NK-92 (cell line): ENCODE measurements around the gene FAM193B.
"Not testable (repeated sequence)": the region's sequence is repeated elsewhere in the genome, so short reads cannot be mapped to it uniquely, and the experiment has no call there.

Experiments used
- DNase-seq: peaks from one replicate; lab custom pipeline; 2025; ENCODE audit not compliant: unreplicated experiment; lab: John Stamatoyannopoulos, UW

FAM193B gene

DNA sequence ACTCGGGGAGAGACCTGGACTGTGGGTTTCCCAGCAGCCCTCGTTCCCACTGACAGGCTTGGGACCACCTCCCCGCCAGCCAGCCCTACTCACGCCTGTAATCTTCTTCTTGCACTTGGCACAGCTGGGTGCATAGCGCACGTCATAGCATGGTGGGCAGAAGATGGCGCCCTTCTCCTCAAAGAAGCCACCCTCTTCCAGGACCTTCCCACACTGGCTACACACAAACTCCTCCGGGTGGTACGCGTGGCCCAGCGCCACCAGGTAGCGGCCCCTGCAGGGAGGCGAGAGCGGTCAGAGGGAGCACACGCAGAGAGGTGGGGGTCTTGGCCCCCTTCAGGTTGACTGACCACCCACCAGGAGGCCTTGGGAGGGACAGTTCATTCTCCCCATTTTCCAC is 66.4 kb downstream of the FAM193B start:
- DNase-seq = no peak

DNA sequence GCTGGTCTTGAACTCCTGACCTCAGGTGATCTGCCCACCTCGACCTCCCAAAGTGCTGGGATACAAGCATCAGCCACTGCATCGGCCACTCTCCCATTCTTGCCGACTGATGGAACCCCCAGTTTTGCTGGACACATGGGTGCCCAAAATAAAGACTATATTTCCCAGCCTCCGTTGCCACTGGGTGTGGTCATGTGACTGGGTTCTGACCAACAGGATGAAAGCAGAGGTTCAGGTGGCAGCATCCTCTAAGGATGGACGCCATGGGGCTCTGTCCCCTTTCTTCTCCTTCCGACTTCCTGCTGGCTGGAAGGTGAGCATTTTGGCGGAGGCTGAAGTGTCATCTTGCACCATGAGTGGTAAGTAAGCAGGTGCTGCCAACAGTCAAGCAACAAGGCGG is 67.2 kb downstream of the FAM193B start:
- DNase-seq = no peak

DNA sequence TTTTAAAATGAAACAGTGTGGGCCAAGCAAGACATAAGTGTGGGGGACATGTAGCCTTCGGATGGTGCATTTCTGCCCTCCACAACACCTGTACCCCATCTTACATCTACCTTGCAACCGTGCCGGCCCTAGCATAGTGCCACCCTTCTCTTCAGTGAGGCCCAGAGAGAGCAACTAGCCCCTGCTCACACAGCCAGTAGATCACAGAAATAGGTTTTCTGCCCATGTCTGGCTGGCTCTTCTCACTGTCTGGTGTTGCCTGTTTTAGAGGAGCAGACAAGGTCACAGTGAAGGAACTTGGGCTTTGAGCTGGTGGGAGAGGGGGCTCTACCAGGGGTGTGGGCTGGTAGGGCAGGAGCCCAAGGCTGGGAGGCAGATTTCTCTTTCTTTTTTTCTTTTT is 68.1 kb downstream of the FAM193B start:
- no peak for DNase-seq

DNA sequence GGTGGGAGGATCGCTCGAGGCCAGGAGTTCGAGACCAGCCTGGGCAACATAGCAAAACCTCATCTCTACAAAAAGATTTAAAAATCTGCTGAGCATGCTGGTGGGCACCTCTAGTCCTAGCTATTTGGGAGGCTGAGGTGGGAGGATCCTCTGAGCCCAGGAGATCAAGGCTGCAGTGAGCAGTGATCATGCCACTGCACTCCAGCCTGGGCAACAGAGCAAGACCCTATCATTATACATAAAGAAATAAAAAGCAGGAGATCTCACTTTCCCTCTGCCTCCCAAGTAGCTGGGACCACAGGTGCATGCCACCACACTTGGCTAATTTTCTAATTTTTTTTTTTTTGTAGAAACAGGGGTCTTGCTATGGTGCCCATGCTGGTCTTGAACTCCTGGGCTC is 68.6 kb downstream of the FAM193B start:
- DNase-seq = not testable (repeated sequence)

DNA sequence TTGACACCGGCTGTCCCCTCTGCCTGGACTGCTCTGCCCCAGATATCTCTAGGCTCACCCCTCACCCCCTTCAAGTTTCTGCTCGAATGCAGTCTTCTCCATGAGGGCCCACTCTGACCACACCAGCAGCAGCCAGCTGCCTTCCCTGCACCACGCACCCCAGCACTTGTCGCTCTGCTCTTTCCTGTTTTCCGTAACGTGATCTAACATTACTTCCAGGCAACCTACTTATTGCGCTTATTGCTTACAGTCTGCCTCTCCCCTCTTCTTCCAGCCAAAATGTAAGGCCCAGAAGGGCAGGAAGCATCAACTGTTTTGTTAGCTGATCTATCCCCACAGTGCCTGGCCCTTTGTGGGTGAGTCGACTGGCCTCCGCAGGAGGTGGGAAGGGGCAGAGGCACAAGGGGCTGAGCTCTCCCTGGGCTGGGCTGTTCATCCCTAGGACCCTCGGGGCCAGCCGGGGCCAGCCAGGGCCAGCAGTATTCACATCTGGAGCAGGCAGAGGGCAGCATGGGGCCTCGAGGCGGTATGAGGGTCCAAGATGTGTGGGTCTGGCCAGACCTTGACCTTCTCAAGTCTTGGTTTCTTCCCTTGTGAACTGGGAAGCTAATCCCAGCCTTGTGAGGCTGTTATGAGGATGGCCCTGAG is 69.3 kb downstream of the FAM193B start:
- no peak for DNase-seq

DNA sequence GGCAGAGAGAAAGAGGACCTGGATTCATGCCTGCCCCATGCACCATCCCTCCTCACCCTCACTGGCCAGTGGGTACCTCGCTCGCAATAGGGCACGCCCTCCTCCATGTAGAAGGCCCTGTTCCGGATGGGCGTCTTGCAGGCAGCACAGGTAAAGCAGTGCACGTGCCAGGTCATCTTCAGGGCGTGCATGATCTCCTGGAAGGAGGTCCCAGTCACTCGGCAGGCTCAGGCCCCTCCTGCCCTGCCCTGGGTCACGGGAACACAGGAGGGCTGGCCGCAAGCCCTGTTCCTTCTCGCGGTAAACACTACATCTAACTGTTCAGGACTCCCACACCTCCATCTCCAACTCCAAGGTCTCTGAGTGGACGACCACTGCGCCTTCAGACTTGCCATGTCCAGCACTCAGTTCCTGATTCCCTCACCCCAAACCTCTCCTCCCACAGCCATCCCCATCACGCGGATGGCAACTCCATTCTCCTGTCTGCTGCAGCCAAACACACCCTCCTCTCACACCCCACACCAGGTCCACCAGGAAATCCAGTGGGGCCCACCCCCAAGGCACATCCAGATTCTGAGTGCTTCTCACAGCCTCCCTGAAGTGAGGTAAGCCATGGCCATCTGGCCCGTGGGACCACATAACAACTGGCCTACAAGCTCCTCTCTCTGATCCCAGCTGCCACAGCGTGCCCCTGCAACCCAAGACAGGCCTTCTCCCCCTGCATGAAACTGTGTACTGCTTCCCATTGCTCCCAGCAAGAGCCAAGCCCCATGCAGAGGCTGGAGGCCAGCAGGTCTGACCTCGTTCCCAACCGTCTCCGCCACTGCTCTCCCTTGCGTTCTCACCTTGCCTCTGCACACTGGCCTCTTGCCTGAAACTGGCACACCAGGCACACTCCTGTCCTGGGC is 70.1 kb downstream of the FAM193B start:
- DNase-seq = no peak

DNA sequence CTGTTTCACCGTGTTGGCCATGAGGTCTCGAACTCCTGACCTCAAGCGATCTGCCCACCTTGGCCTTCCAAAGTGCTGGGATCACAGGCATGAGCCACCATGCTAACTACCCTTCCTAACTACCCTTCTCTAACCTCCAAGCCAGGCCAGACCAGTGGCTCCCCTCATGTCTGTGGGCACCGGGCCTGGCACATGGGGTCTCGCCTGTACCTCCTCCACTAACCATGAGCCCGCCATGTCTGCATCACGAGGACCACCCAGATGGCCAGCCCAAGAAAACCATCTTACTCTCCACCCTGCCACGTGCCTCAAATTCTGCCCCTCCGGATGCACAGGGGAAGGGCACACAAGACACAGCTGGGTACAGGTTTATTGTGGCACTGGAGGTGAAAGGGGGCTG is 71.3 kb downstream of the FAM193B start:
- DNase-seq = no peak

DNA sequence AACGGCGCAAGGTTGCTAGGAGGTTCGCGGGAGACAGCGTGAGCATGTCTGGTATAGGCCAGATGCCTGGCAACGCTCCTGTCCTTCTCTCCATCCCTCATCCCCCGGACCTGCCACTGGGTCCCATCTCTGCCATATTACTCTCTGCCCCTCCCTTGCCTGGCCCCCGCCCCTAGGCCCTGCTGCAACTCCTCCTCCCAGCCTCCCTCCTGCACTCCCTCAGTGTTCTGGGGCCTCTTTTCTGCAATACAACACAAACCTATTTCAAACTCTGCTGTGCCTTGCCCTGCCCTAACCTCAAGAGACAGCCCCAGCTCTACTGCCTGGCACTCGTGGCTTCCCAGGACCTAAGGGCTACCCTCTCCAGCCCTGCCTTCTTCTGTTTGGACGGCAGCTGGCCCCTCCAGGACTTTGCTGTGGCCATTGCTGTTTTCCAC is 72.0 kb downstream of the FAM193B start:
- no peak for DNase-seq

DNA sequence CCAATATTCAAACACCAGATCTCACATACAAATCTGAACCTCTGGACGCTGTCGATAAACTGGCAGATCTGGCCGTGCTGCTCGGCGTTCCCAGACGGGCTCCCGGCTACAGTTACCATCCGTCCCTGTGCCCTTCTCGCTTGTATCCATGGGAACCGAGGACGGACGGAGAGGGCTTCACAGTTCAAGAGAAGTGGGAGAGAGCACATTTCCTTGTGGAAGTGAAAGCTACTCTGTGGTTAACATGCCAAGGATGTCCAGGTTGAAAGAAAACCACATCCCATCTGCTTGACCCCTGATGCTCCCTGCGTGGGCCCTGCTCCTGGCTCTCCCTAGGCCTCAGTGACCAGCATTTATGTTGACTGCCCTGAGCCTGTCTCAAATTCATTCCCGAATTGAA is 74.6 kb downstream of the FAM193B start:
- DNase-seq = no peak

DNA sequence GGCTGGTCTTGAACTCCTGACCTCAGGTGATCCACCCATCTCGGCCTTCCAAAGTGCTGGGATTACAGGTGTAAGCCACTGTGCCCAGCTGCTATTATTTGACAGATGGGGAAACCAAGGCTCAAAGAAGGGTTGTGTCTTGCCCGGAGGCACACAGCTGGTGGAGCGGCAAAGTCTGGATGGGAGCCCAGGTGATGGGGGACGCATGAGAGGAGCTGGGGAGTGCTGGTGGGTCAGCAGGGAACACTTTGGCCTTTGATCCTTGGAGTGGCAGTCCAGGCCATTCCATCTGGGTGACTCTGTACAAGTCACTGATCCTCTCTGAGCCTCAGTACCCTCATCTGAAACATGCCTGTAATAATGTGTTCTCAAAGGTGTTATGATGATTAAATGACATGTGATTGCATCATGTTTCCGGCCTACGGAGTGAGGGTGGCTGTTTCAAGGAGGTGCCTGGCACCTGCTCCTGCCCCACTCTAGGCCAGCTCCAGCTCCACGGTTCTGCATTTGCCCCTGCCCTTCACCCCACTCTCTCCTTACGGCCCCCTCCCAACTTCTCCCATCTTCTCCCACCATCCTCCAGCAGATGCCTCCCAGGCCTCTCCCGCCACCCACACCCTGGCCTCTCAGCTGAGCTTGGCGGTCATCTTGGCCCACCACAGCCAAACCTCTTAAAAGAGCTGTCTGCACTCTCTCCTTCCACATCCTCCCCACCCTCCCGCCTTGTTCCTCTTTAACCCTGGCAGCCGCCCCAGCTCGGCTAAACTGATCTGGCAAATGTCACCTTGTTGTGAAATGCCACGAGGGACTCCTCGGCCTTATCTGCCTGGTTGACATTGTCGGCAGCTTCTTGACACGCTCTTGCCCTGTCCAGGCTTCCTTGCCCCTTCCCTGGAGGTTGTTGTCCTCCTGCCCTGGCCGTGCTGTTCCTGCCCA is 75.4 kb downstream of the FAM193B start:
- DNase-seq = no peak

DNA sequence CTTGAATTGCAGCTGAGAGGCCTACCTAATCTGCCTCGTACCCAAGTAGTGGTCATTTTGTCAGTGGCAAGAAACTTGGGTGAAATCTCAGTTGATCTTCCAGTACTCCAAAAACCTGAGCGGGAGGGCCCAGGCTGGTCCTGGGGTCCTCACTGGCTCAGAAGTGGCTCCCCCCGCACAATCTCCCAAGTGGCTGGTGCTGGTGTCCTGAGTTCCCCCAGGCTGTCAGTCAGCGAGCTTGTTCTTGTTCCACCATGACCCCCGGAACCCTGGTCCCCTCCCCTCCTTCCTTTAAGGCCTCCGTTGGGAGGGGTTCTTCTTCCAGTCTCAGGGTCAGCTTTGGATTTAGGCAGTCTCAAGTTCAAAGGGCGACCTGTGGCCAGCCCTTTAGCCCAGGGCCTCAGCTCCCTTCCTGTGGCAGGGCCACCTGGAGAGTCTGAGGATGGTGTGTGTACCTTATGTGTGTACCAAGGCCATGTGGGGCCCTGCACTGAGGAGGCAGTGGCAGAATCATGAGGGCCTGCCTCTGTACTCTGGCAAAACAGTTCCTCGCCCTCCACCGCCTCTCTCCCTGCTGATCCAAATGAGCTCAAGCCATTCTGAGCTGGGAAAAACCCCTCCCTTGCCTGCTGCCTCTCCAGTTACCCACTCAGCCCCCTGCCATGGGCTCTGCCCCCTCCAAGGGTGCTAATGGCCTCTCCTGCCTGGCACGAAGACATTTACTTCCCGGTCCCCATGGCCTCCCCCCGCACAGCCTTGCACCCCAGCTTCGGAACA is 76.5 kb downstream of the FAM193B start:
- no peak for DNase-seq

DNA sequence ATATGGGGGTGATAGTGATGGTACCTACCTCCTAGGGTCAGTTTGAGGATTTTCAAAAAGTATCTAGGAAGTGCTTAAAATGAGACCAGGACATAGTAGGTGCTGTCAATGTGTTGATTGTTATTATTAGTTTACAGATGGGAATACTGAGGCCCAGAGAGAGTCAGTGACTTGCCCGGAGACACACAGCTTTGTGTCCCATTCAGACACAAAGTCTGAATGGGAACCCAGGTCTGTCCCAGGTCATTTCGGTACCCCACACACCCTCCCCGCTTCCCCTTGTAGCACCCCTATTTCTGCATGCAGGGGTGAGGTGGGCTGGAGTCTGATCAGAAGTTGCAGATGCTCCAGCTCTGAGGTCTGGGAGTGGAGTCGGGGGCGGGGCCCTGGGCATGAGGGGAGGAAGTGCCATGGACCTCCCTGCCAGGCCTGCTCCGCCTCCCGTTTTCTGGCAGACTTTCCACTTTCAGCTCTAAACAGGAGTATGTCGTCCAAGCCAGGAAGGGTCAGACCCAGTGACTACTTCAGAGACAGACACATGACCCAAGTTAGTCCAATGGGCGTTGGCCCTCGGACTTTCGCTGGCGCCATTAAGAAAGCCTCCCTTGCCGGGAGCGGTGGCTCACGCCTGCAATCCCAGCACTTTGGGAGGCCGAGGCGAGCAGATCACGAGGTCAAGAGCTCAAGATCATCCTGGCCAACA is 77.7 kb downstream of the FAM193B start:
- DNase-seq = no peak

DNA sequence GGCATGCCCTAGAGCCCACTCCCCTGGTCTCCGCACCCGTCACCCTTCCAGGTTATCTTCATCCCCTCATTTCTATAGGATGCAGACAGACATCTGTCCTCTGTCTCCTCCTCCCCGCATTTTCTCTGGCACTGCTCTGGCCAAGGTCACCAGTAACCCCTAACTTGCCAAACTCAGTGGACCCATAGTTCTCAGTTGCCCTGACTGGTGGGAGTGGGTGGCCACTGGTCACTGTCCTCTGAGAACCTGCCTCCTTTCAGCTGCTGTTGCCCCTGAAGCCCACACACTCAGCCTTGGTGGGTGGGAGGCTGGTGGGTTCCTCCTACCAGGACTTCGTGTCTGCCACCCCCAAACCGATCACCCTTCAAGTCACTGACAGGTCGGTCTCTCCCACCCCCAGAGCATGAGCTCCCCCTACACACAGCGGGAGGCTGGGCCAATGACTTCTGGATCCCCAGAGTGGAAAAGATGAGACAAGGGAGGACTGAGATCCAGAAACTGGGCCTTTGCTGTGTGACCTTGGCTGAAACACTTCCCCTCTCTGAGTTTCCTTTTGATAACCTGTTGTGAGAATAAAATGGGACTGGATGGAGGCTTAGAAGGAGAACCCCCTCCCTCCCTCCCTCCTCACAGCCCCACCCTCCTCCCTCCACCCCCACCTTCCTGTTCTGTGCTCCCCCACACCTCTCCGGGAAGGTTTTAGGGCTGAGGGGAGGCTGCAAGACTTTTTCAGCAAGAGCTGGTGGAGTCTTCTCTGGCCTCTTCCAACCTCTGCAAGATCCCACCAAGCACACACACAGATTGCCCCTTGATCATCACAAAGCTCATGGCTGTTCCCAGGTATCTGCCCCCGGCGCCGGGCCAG is 78.6 kb downstream of the FAM193B start:
- no peak for DNase-seq

DNA sequence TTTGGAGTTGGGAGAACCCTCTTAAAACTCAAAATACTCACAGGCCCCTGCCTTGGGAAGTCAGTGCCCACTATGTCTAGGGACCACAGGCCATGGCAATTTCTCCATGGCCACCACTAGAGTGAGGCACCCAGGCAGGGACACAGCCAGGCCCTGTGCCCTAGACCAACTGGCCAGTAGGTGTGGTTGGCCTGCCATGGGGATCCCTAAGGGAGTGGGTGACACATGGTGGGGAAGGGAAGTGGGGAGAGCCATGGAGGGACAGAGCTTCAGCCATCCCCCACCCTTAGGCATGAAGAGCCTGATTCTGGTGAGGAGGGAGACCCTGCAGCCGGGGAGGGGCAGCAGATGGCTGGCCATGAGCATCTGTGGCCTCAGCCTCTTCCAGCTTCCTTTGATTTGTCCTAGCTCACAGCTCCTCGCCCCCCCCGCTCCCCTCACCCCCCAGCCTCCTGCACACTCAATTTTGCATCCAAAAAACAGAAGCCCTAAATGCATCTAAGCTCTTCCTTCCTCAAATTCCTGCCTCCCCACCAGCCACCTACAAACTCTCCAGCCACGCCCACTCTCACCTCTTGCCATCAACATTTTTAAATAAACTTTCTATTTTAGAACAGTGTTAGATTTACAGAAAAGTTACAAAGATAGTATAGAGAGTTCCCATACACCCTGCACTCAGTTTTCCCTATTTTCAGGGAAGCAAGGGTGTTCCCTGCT is 79.4 kb downstream of the FAM193B start:
- no peak for DNase-seq

DNA sequence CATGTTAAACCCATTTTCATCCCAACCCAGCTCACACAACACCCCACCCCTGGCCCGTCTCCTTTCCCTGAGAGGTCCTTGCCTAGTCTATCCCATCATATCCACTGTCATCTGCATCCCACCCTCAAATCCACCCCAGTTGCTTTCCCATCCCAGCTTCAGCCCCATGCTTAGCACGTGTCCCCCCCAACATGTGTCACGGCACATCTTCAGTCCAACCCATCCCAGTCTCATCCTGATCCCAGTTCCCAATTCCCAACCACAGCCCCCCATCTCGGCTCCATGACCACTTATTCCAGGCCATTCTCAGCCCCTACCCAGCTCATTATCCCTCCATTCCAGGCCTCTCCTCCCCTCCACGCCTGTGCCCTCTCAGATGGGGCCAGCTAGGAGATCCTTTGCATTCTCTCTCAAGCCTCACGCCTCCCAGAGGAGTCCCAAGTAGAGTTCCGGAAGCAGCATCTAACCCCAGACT is 80.3 kb downstream of the FAM193B start:
- DNase-seq = no peak

DNA sequence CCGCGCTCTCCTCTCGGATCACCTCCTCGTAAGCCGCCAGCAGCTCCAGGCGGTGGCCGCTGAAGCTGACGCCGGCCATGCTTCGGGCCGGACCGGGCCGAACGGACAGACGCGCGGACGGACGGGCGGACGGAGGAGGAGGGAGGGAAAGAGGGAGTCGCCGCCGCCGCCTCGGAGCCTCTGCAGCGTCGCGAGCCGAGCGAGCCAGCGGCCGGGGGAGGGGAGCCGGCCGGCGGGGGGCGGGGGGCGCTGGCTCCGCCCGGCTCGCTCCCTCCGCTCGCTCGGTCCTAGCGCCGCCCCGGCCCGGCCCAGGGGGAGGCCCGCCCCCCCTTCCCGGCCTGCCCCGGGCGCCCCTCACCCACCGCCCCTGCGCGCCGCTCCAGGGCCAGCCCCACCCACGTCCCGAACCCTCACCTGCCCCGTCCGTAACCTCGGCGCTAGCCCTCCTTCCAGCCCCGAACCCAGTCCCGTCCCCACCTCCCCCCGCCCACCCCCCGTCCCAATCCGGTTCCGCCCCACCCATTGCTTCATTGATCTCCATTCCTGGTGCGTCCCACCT is 80.8 kb downstream of the FAM193B start, which contains the start of gene DBN1:
Gene DBN1, minus strand, starts transcription at position 192 of the 559 bp plus-strand sequence. Its CDS starts 113 bp downstream, at position 79.
- DNase-seq = no peak

DNA sequence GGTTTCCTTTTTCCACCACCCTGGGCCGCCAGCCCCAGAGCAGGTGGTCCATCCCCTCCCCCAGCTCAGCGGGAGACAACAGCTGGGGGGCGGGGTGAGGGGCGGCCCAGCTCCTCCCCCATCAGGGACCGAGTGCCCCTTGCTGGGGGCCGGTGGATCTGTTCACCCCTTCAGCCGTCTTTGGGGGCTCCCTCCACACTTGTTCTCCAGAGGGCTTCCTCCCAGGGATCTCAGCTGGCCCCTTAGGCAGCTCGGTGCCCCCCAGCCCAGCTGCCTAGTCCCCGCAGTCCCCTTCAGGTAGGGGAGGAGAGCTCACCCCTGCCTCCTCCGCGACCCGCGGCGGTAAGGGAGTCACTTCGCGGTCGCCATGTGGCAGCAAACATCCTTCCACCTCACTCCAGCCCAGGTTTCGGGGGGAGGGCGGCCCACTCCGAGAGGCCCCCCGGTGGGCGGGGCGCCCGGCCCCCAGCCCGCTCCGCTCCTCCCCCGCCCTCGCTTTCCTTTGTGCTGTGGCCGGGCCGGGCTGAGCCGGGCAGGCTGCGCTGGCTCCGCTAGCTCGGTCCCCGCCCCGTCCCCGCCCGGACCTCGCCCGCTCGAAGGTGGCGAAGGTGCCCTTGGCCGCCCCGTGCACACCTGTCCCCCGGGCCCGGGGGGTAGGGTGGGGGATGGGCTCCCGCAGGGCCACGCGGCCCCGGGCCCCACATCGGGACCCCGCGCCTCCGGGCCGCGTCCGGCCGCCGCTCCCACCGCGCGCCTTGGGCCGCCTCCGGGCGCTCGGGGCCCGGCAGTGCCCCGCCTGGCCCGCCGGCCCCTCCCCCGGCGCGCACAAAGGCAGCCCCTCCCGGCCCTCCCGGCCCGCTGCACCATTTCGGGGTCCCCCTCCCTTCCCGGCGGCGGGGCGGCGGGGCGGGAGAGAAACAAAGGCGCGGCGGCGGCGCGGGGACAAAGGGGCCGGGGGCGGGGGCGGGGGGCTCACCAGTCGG is 81.6 kb downstream of the FAM193B start:
- no peak for DNase-seq
